NCI-H446 (cell line): ENCODE data around the gene TAS2R39.
"Not testable (repeated sequence)": the region's sequence is repeated elsewhere in the genome, so short reads cannot be mapped to it uniquely, and the experiment has no call there.

ENCODE experiments used
- DNase-seq, 2 experiments: peaks; one replicate each; lab custom pipeline; 2025; lab: John Stamatoyannopoulos, UW

TAS2R39 gene

GRCh38 chr7:143183024-143183423, at the start of gene TAS2R39:
TSS of gene TAS2R39 (plus strand) at chr7:143183419. CDS start at chr7:143183419, 0 bp downstream.
- DNase-seq = no peak

GRCh38 chr7:143147070-143147469, 36.1 kb upstream of the TAS2R39 start:
- DNase-seq = no peak

- no peak for DNase-seq
These were observed 35.2 kb upstream of the TAS2R39 start for GRCh38 chr7:143148050-143148449.

- DNase-seq = no peak
These were observed 34.6 kb upstream of the TAS2R39 start for GRCh38 chr7:143148651-143149050.

GRCh38 chr7:143150696-143151095, 32.5 kb upstream of the TAS2R39 start:
- not testable (repeated sequence) for DNase-seq

- DNase-seq = not testable (repeated sequence)
These were observed 24.6 kb upstream of the TAS2R39 start for GRCh38 chr7:143158617-143159016.

GRCh38 chr7:143171697-143172096, 11.5 kb upstream of the TAS2R39 start:
- no peak for DNase-seq

- DNase-seq = no peak
These were observed 10.9 kb upstream of the TAS2R39 start for GRCh38 chr7:143172354-143172753.

GRCh38 chr7:143176128-143176527, 7.1 kb upstream of the TAS2R39 start:
- DNase-seq = no peak

GRCh38 chr7:143177374-143178119, 5.7 kb upstream of the TAS2R39 start:
- DNase-seq = no peak

- DNase-seq = not testable (repeated sequence)
These were observed 2.4 kb upstream of the TAS2R39 start for GRCh38 chr7:143180771-143181170.

- no peak for DNase-seq
These were observed 1.9 kb upstream of the TAS2R39 start for GRCh38 chr7:143181349-143181748.

GRCh38 chr7:143185551-143185950, 2.3 kb downstream of the TAS2R39 start:
- no peak for DNase-seq

GRCh38 chr7:143188994-143189393, 5.8 kb downstream of the TAS2R39 start:
- no peak for DNase-seq

- DNase-seq = no peak
These were observed 10.7 kb downstream of the TAS2R39 start for GRCh38 chr7:143193880-143194279.

GRCh38 chr7:143199040-143199439, 15.8 kb downstream of the TAS2R39 start:
- DNase-seq = no peak

- DNase-seq = no peak
These were observed 18.9 kb downstream of the TAS2R39 start for GRCh38 chr7:143202161-143202560.

- DNase-seq = no peak
These were observed 20.2 kb downstream of the TAS2R39 start for GRCh38 chr7:143203386-143203785.

- no peak for DNase-seq
These were observed 22.5 kb downstream of the TAS2R39 start for GRCh38 chr7:143205560-143206293.

GRCh38 chr7:143210541-143210940, 27.3 kb downstream of the TAS2R39 start:
- no peak for DNase-seq

GRCh38 chr7:143213478-143213877, 30.3 kb downstream of the TAS2R39 start:
- not testable (repeated sequence) for DNase-seq

GRCh38 chr7:143214789-143215679, 31.8 kb downstream of the TAS2R39 start:
- DNase-seq = peak; percentile 68 to 89
